PC-9 (cell line): ENCODE data around the gene CDC42EP2.

ENCODE experiments used
- EZH2 ChIP-seq: fragments of 200-600 bp; sonication (generic); IDR thresholded peaks from 2 replicates; pipeline ENCODE4 v1.8.0; 2017; ENCODE audit warnings: antibody characterized with exemption, low read depth
- TF ChIP-seq, protein P1 (sequence below): fragments of 200-600 bp; sonication (generic); conservative IDR thresholded peaks from 2 replicates; pipeline ENCODE4 v1.6.1; 2017; ENCODE audit warnings: mixed run types, antibody characterized with exemption, mild to moderate bottlenecking, moderate library complexity

- TF ChIP-seq, protein P1, sequence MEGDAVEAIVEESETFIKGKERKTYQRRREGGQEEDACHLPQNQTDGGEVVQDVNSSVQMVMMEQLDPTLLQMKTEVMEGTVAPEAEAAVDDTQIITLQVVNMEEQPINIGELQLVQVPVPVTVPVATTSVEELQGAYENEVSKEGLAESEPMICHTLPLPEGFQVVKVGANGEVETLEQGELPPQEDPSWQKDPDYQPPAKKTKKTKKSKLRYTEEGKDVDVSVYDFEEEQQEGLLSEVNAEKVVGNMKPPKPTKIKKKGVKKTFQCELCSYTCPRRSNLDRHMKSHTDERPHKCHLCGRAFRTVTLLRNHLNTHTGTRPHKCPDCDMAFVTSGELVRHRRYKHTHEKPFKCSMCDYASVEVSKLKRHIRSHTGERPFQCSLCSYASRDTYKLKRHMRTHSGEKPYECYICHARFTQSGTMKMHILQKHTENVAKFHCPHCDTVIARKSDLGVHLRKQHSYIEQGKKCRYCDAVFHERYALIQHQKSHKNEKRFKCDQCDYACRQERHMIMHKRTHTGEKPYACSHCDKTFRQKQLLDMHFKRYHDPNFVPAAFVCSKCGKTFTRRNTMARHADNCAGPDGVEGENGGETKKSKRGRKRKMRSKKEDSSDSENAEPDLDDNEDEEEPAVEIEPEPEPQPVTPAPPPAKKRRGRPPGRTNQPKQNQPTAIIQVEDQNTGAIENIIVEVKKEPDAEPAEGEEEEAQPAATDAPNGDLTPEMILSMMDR, result no peak
- TF ChIP-seq EZH2, result no peak
Measured at GRCh38 chr11:65279279-65279678, 35.4 kb upstream of the CDC42EP2 start.
